ENCODE measurements around the gene PTPRC.

DNA sequence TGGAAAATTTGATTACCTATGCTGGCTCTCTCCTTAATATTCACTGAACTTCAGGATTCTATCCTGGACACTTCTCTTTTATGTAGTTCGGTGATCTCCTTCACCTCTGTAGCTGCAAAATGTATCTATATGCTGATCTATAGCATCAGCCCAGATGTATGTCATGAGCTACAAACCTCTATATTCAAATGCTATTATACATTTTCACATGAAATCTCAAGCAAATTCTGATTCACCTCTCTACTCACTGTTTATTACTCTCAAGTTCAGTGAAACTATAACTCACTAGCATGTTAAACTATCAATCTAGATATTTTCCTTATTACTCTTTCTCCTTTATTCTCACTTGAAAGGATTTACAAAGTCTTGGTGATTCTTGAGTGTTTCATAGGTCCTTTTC, 52.2 kb downstream of the PTPRC start:
- TF ChIP-seq POLR2AphosphoS5 (IDR thresholded peaks at IDR 0.05) (no peak), POLR2A (IDR thresholded peaks at IDR 0.05) (no peak), CTCF (IDR thresholded peaks at IDR 0.05) (no peak)

Measured in suprapubic skin (tissue), 4 donors.